Adrenal gland (tissue), 12 donors: ENCODE measurements around the gene MTF2. TPM values are rescaled to one million over a fixed set of nuclear protein-coding genes. Genes with fewer than 3 reads are reported as not detected.
"Not testable (repeated sequence)": the region's sequence is repeated elsewhere in the genome, so short reads cannot be mapped to it uniquely, and the experiment has no call there.

ENCODE experiments used
- DNase-seq, 7 donors: peaks; one replicate each; pipeline ENCODE4 v3.0.0-alpha.2; 2019 to 2020
- H3K27ac ChIP-seq, 5 donors: fragments of 200-600 bp; sonication (generic) in 4 of 5; 1 replicate in 3 of 5; 2 replicates in 2 of 5; pipeline versions ENCODE4 v1.5.1 to v1.8.0; 2016 to 2020; ENCODE audit warnings: mild to moderate bottlenecking in 1 of 5
- H3K27me3 ChIP-seq: fragments of 200-600 bp; 2 replicates; pipeline ENCODE4 v1.8.0; 2021
- H3K36me3 ChIP-seq, 2 donors: fragments of 200-600 bp; replicated peaks in 1 of 2; 1 replicate in 1 of 2; 2 replicates in 1 of 2; pipeline versions ENCODE4 v1.5.1 to v1.8.0; 2018 to 2022
- H3K4me1 ChIP-seq, 2 donors: fragments of 200-600 bp; replicated peaks in 1 of 2; 1 replicate in 1 of 2; 2 replicates in 1 of 2; pipeline versions ENCODE4 v1.5.1 to v1.8.0; 2018 to 2021
- H3K4me3 ChIP-seq, 4 donors: fragments of 200-600 bp; sonication (generic) in 3 of 4; one replicate each; pipeline ENCODE4 v1.5.1; 2016 to 2018
- H3K9me3 ChIP-seq, 3 donors: fragments of 200-600 bp; sonication (generic) in 1 of 3; replicated peaks in 1 of 3; 1 replicate in 2 of 3; 2 replicates in 1 of 3; pipeline versions ENCODE4 v1.5.1 to v1.8.0; 2016 to 2021
- CTCF ChIP-seq, 6 experiments: fragments of 450-650 bp in 4 of 6; fragments of 200-600 bp in 2 of 6; sonication (generic) in 1 of 6; IDR thresholded peaks; 1 replicate in 5 of 6; 2 replicates in 1 of 6; pipeline versions ENCODE4 v1.5.1 to v1.8.0; 2016 to 2021; ENCODE audit warnings: antibody characterized with exemption in 6 of 6, mild to moderate bottlenecking in 2 of 6, moderate library complexity in 1 of 6
- POLR2A ChIP-seq, 2 donors: fragments of 450-650 bp; IDR thresholded peaks; one replicate each; pipeline ENCODE4 v1.6.1; 2017; ENCODE audit warnings: antibody characterized with exemption in 2 of 2, mild to moderate bottlenecking in 2 of 2, moderate library complexity in 1 of 2
- WGBS, 4 donors: extraction: QIAGEN DNeasy Blood & Tissue Kit in 2 of 4; methylation state at CpG; one replicate each; pipeline versions ENCODE4 v1.1.5 to v1.1.7; 2013 to 2017; 5-methylcytosine and 5-hydroxymethylcytosine counted together
- intact Hi-C, 2 donors: fragments of 100-400 bp; cut with DNase I; formaldehyde crosslinking; loops; one replicate each; pipeline versions ENCODE4 v1.14.1 to v1.15.0; 2022 to 2023
- polyA plus RNA-seq, 3 donors: library from polyadenylated mRNA; stranded (reverse); fragments of 200-250 nt in 2 of 3; fragments of 350-450 nt in 1 of 3; fragmentation: Illumina TruSeq in 1 of 3; extraction: RNeasy Lipid Tissue Mini Kit (QIAGEN cat#74804) in 1 of 3; gene quantifications; one replicate each; pipeline ENCODE4 v1.2.3, GENCODE V29; 2013 to 2014
- total RNA-seq, 9 donors: library from RNA; depleted of rRNA in 4 of 9; stranded (reverse); fragments of >200 nt in 4 of 9; fragments of 120-200 nt in 1 of 9; fragmentation: NEBNext Ultra II Directional in 1 of 9; extraction: Animal tissue kit (Norgen Biotek cat#: 25700) in 1 of 9; gene quantifications; one replicate each; pipeline versions ENCODE4 v1.1.0 to v1.2.4, GENCODE V29; 2013 to 2023
- donor health status: healthy with polysubstance abuse.
- donor health status: Bipolar disorder and iron deficiency.
- donor health status: DM: yes; HTN: yes; CAD: no.
- donor health status: DM: no; HTN: no; CAD: no.
- donor health status: DM: no; HTN: no; CAD: no.
- donor health status: DM: yes; HTN: yes; CAD: no.

Gene MTF2
- total and polyA plus RNA-seq, 12 donors: 4.6 to 62.7 (median 20.9) TPM

GRCh38 chr1:93164816-93165215 lies 85.7 kb downstream of the MTF2 start:
- intact Hi-C loops: no loop called here
- Histone ChIP-seq H3K9me3 (peaks cover 0 to 6% (median 0%) of the 10 kb centered on the region in 3 donors), H3K4me1 (peaks cover 0 to 10% of the 10 kb centered on the region in 2 donors), H3K27ac (no peak overlapping the region), H3K36me3 (no peaks in the 10 kb centered on the region), H3K27me3 (no peaks in the 10 kb centered on the region), H3K4me3 (no peak overlapping the region)
- DNase-seq: no peak
- TF ChIP-seq CTCF (IDR thresholded peaks at IDR 0.05) (no peak), POLR2A (IDR thresholded peaks at IDR 0.05) (no peak)
- 89 to 96% (median 91%) methylated on average over 2 of the region's 2 CpGs for WGBS, 4 donors

GRCh38 chr1:93165895-93166294 lies 86.8 kb downstream of the MTF2 start:
- WGBS, 4 donors: 93 to 98% (median 97%) methylated on average over 1 of the region's 1 CpG
- intact Hi-C loops: not testable (repeated sequence)

DNA sequence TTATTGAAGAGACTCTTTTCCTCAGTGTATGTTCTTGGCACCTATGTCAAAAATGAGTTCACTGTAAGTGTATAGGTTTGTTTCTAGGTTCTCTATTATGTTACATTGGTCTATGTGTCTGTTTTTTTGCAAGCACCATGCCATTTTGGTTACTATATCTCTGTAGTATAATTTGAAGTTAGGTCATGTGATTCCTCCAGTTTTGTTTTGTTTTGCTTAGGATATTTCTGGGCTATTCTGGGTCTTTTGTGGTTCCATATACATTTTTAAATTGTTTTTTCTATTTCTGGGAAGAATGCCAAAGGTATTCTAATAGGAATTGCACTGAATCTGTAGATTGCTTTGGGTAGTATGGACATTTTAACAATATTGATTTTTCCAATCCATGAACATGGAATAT lies 87.9 kb downstream of the MTF2 start:
- H3K4me3 ChIP-seq: no peak overlapping the region
- H3K36me3 ChIP-seq: no peaks in the 10 kb centered on the region
- H3K27me3 ChIP-seq: no peaks in the 10 kb centered on the region
- intact Hi-C loops: no loop called here
- no peak overlapping the region for H3K27ac ChIP-seq
- DNase-seq: no peak
- H3K4me1 ChIP-seq: peaks cover 0 to 7% of the 10 kb centered on the region in 2 donors
- peaks cover 0 to 6% (median 0%) of the 10 kb centered on the region in 3 donors for H3K9me3 ChIP-seq
- TF ChIP-seq POLR2A (IDR thresholded peaks at IDR 0.05) (no peak), CTCF (IDR thresholded peaks at IDR 0.05) (no peak)

More at GRCh38 chr1:93165895-93166294, 86.8 kb downstream of the MTF2 start:
- H3K9me3 ChIP-seq, H3K27me3 ChIP-seq, DNase-seq, H3K4me3 ChIP-seq, H3K36me3 ChIP-seq, H3K27ac ChIP-seq, H3K4me1 ChIP-seq: not testable (repeated sequence)

DNA sequence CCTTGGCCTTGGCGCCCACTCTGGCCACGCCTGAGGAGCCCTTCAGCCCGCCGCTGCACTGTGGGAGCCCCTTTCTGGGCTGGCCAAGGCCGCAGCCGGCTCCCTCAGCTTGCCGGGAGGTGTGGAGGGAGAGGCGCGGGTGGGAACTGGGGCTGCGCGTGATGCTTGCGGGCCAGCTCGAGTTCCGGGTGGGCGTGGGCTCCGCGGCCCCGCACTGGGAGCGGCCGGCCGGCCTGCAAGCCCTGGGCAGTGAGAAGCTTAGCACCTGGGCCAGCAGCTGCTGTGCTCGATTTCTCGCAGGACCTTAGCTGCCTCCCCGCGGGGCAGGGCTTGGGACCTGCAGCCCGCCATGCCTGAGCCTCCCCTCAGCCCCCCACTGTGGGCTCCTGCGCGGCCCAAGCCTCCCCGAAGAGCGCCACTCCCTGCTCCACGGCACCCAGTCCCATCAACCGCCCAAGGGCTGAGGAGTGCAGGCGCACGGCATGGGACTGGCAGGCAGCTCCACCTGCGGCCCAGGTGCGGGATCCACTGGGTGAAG lies 91.1 kb downstream of the MTF2 start:
- H3K4me3 ChIP-seq, H3K27me3 ChIP-seq, DNase-seq, H3K9me3 ChIP-seq, intact Hi-C loops, H3K36me3 ChIP-seq, H3K27ac ChIP-seq: not testable (repeated sequence)
- peaks cover 0 to 29% of the 10 kb centered on the region in 2 donors for H3K4me1 ChIP-seq
- 96 to 98% (median 97%) methylated on average over 8 to 36 of the region's 36 CpGs for WGBS, 4 donors

GRCh38 chr1:93171549-93172034 lies 92.5 kb downstream of the MTF2 start:
- WGBS, 4 donors: 74 to 81% (median 76%) methylated on average over 1 of the region's 1 CpG

More at GRCh38 chr1:93171549-93172034, 92.5 kb downstream of the MTF2 start:
- H3K4me3 ChIP-seq: no peak overlapping the region
- DNase-seq: no peak
- H3K4me1 ChIP-seq: peaks cover 0 to 29% of the 10 kb centered on the region in 2 donors
- H3K36me3 ChIP-seq: no peaks in the 10 kb centered on the region
- intact Hi-C loops: no loop called here
- no peak for TF ChIP-seq CTCF (IDR thresholded peaks at IDR 0.05)
- TF ChIP-seq POLR2A (IDR thresholded peaks at IDR 0.05): no peak
- no peaks in the 10 kb centered on the region for H3K27me3 ChIP-seq
- peaks cover 0 to 6% (median 0%) of the 10 kb centered on the region in 3 donors for H3K9me3 ChIP-seq
- H3K27ac ChIP-seq: no peak overlapping the region
